Endothelial cell of umbilical vein (primary cell): ENCODE measurements around the gene PPP2R3C.

Experiments
- FOS ChIP-seq: IDR thresholded peaks from 2 replicates; pipeline ENCODE4 v1.6.1; 2011; ENCODE audit warnings: mild to moderate bottlenecking, low read length, moderate library complexity, borderline replicate concordance; ENCODE audit not compliant: insufficient read depth
- JUN ChIP-seq: IDR thresholded peaks from 2 replicates; pipeline ENCODE4 v1.6.1; 2011; ENCODE audit warnings: borderline replicate concordance, low read depth; ENCODE audit not compliant: insufficient read length, insufficient read depth
- MYC ChIP-seq: IDR thresholded peaks from one replicate; pipeline ENCODE4 v1.6.1; 2011; ENCODE audit warnings: mild to moderate bottlenecking, low read depth, low read length
- POLR2A ChIP-seq: IDR thresholded peaks from 2 replicates; pipeline ENCODE4 v1.6.1; 2012; ENCODE audit warnings: low read depth, mild to moderate bottlenecking, control low read depth, low read length
- POLR2AphosphoS5 ChIP-seq: IDR thresholded peaks from 2 replicates; pipeline ENCODE4 v1.6.1; 2012; ENCODE audit warnings: low read depth, mild to moderate bottlenecking, control low read depth, low read length, moderate library complexity; ENCODE audit not compliant: insufficient read depth
- TF ChIP-seq, protein P1 (sequence below), 2 donors: IDR thresholded peaks; 1 replicate in 1 of 2; 2 replicates in 1 of 2; pipeline ENCODE4 v1.5.1; 2011; ENCODE audit warnings: low read length in 2 of 2, mild to moderate bottlenecking in 2 of 2, moderate library complexity in 2 of 2, control low read depth in 1 of 2, inconsistent platforms in 1 of 2, low read depth in 1 of 2; ENCODE audit not compliant: insufficient read depth in 1 of 2; ENCODE audit errors: extremely low read depth in 1 of 2

DNA sequence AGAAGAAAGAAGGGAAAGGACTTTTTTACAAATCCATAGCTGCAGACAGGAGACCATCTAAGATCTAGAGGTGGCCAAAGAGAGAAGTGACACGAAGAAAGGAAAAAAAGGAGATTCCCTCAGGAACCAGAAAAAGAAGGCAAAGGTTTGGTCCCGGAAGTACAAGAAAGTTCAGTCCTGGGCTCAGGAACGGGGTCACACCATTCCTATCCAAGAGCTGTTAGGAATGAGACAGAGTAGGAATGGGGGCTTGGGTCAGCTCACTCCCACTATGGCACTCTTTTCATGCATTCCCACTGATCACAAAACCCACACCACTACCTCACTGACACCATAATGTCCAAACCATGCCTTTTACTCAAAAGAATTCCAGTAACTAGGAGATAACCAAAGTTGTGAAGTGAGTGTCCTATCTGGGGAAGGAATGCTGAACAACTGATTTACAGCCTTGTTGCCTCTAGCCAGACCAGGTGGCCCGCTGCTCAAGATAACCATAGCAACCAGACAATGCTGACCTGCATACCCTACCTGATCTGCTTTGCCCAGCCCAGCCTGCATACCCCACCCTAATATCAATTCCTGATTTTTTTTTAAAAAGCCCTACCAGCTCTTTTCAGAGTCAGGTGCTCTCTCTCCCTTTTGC, 8.4 kb downstream of the PPP2R3C start:
- TF ChIP-seq, protein P1, sequence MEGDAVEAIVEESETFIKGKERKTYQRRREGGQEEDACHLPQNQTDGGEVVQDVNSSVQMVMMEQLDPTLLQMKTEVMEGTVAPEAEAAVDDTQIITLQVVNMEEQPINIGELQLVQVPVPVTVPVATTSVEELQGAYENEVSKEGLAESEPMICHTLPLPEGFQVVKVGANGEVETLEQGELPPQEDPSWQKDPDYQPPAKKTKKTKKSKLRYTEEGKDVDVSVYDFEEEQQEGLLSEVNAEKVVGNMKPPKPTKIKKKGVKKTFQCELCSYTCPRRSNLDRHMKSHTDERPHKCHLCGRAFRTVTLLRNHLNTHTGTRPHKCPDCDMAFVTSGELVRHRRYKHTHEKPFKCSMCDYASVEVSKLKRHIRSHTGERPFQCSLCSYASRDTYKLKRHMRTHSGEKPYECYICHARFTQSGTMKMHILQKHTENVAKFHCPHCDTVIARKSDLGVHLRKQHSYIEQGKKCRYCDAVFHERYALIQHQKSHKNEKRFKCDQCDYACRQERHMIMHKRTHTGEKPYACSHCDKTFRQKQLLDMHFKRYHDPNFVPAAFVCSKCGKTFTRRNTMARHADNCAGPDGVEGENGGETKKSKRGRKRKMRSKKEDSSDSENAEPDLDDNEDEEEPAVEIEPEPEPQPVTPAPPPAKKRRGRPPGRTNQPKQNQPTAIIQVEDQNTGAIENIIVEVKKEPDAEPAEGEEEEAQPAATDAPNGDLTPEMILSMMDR (IDR thresholded peaks at IDR 0.05; ENCODE audit: extremely low read depth in 1 of 2, insufficient read depth in 1 of 2, low read depth in 1 of 2, low read length in 2 of 2), result no peak
- TF ChIP-seq POLR2A (no peak), JUN (no peak), FOS (no peak), MYC (no peak), POLR2AphosphoS5 (no peak)
